SH-SY5Y (cell line): ENCODE measurements around the gene MIPEP.

Source experiments
- GATA2 ChIP-seq: IDR thresholded peaks from 2 replicates; pipeline ENCODE4 v1.6.1; 2011; ENCODE audit warnings: mild to moderate bottlenecking, low read depth, low read length
- GATA3 ChIP-seq: IDR thresholded peaks from 2 replicates; pipeline ENCODE4 v1.6.1; 2011; ENCODE audit warnings: low read depth, mild to moderate bottlenecking, low read length, moderate library complexity

The MIPEP gene

DNA sequence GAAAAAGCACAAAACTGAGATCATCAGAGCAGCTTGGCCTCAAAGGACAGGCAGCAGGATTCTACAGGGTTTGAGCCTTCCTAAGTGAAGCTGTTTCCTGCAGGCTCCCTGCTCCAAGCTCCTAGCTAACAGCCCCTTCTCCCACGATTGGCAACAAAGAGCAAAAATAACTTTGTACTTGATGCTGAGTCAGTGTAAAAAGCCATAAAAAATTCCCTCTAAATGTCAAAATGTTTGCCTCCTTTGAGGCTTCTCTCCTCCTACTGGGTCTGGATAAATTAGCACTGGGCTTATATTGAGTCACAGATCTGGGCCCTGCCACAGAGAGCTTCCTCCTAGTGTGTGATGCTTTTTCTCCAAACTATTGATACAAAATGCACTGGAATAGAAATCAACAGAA, 165.7 kb downstream of the MIPEP start:
- TF ChIP-seq GATA2 (no peak), GATA3 (no peak)

- TF ChIP-seq GATA3 (no peak), GATA2 (peak; percentile 27; the same call in 1 of the 2 replicates)
Measured at GRCh38 chr13:23722726-23723453, 166.3 kb downstream of the MIPEP start.

DNA sequence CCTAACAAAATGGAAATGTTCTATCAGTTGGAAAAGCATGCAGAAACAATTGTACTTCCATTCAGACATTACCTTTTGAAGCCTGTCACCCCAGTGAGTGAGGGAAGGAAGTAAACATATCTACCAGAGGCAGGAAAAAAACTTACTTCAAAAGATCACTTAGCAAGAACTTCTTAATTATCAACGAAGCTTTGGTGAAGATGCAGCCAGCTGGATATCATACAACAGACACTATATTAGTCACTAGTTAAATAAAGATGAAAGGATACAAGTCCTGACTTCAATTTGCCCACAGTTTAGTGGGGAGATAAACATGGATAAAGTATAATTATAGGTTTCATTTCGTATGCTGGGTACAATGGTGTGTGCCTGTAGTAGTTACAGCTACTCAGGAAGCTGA, 170.2 kb downstream of the MIPEP start:
- TF ChIP-seq GATA2 (no peak), GATA3 (no peak)

DNA sequence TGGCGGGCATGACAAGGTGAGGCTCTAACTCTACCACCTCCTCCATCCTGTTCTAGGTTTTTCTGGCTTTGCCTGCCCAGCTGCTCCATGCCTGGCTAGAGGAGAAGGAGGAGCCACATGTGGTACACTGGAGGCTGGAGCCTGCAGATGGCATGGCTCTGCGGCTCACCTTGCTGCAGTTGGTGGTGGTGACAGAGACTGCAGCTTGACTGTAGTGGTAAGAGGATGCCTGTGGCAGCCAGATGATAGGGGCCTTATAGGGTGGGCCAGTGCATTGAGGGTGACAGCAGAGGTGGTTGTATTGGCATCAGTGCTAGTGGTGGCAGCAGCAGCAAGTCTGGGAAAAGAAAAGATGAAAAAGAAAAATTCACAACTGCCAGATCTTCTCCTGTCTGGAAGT, 172.8 kb downstream of the MIPEP start:
- TF ChIP-seq GATA3, result no peak
- no peak for TF ChIP-seq GATA2

GRCh38 chr13:23715762-23716235, 173.4 kb downstream of the MIPEP start:
- TF ChIP-seq GATA3 (no peak), GATA2 (no peak)

GRCh38 chr13:23715092-23715761, 174.0 kb downstream of the MIPEP start:
- no peak for TF ChIP-seq GATA3
- TF ChIP-seq GATA2, result no peak

GRCh38 chr13:23714672-23715071, 174.5 kb downstream of the MIPEP start:
- TF ChIP-seq GATA3, result no peak
- no peak for TF ChIP-seq GATA2

DNA sequence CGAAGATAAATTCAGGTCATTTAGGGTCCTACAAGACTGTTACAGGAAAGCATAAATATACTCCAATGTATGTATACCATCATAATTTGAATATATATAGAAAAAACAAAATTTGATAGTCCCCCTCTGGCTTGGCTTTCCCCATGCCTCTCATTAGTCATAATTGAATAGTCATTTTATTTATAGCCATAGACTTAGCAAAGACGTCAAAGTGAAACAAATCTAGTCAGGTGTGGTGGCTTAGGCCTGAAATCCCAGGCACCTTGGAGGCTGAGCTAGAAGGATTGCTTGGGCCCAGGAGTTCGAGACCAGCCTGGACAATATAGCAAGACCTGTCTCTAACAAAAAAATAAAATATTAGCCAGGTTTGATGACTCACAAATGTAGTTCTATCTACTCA, 177.8 kb downstream of the MIPEP start:
- TF ChIP-seq GATA3 (no peak), GATA2 (no peak)

DNA sequence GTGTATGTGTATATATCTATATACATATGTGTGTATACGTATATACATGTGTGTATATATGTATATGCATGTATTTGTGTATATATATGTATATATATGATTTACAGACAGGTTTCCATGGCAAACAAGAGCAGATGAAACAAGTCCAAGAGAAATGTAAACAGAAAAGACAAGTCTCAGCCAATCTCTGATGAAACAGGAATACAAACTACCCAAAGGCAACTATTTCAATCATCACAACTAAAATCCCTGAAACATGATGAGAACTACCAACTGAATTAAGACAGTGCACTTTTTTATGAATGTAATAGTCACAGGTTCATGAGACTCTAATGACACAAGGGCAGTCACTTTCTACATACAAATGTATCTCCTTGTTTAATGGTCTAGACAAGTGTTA, 178.8 kb downstream of the MIPEP start:
- no peak for TF ChIP-seq GATA3
- no peak for TF ChIP-seq GATA2

GRCh38 chr13:23709536-23709935, 179.7 kb downstream of the MIPEP start:
- TF ChIP-seq GATA2, result no peak
- no peak for TF ChIP-seq GATA3

DNA sequence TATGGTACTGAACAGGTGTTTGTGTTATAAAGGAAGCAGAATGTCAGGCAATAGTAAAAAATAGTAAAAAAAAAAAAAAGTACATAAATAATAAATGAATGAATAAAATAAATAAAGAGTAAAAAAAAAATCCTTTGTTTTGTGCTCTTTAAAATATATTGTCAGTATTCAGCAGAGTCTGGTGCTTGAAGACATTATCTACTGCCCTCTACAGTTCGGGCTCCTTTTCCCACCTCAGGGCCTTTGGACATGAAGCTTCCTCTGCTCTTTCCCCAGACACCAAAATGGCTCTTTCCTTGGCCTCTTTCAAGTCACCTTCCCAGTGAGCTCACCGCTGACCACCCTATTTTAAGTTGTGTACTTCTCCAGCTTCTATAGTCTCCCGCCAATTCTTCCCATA, 181.5 kb downstream of the MIPEP start:
- TF ChIP-seq GATA3 (no peak), GATA2 (no peak)

- TF ChIP-seq GATA2 (no peak), GATA3 (no peak)
Measured at GRCh38 chr13:23705583-23705982, 183.6 kb downstream of the MIPEP start.

DNA sequence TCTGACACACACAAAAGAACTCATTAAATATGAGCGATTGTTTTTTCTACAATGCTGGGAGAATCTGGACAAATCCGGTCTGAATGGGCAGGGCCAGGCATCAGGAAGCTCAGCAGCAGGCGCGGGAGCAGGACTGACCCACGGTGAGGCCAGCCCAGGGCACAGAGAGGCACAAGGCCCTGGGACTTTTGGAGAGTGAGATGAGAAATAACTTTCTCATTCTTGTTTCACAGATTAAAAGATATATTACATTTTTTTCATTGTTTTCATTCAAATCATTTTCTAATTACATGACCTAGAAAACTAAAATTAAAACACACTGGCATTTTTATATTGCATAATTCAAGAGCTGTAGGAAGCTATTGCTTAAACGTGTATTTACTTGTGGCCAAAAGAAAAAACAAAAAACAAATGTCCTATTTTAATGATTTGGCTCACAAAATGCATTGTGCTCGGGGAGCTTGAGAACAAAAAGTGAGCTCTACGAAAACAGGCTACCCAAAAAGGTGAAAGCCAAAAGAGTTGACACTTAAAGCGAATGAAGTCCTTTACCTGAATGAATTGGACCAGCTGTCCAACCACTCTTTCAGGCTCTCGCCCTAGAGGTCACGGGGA, 185.8 kb downstream of the MIPEP start:
- no peak for TF ChIP-seq GATA2
- TF ChIP-seq GATA3, result no peak

DNA sequence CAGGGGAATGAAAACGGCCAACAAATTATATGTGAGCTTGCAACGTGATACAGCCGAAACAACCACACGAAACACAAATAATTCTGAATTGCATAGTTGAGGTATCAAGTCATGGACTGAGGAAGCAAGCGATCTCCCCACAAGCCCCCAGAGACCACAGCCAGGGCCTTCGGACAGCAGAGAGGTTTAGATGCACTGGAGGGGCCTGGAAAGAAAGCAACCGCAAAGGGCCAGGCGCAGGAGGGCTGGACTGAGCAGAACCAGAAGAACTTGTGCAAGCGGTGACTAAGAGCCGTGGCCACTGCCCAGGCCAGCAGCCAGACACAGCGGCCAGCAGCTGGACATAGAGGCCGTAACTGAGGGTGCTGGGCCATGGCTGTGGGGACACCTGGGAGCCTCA, 187.6 kb downstream of the MIPEP start:
- TF ChIP-seq GATA3 (no peak), GATA2 (no peak)

- no peak for TF ChIP-seq GATA2
- TF ChIP-seq GATA3, result no peak
Measured at GRCh38 chr13:23701186-23701585, 188.0 kb downstream of the MIPEP start.

DNA sequence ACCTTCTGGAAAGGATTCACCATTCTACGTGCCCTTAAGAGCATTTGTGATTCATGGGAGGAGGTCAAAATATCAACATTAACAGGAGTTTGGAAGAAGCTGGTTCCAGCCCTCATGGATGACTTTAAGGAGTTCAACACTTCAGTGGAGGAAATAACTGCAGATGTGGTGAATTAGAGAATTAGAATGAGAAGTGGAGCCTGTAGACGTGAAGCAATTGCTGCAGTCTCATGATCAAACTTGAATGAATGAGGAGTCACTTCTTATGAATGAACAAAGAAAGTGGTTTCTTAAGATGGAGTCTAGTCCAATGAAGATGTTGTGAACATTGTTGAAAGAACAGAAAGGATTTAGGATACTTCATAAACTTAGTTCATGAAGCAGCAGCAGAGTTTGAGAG, 189.9 kb downstream of the MIPEP start:
- TF ChIP-seq GATA3 (no peak), GATA2 (no peak)
